ENCODE measurements around the gene NCKAP5. TPM values are rescaled to one million over a fixed set of nuclear protein-coding genes. Genes with fewer than 3 reads are reported as not detected.

The NCKAP5 gene
- total RNA-seq, 2 donors from 2014 or later = 0.78 to 2.6 TPM

- TF ChIP-seq CTCF (IDR thresholded peaks at IDR 0.05) = no peak
- no peak for TF ChIP-seq POLR2A (IDR thresholded peaks at IDR 0.05)
- Histone ChIP-seq H3K4me3 (no peak overlapping the region), H3K9me3 (no peaks in the 10 kb centered on the region), H3K4me1 (peaks cover 6% of the 10 kb centered on the region), H3K27me3 (no peaks in the 10 kb centered on the region), H3K27ac (no peak overlapping the region), H3K36me3 (replicated peaks in 1 of 2; ENCODE audit: insufficient read depth in 1 of 2, low read depth in 2 of 2) (no peaks in the 10 kb centered on the region)
- WGBS, 2 donors = 77 to 82% methylated on average over 5 of the region's 5 CpGs
- intact Hi-C loops (cut with DNase I) = no loop called here
- no peak for ATAC-seq
- DNase-seq = no peak
Observed at GRCh38 chr2:132638313-132639040, 929.8 kb downstream of the NCKAP5 start.

GRCh38 chr2:132636346-132636745 lies 931.9 kb downstream of the NCKAP5 start:
- Histone ChIP-seq H3K4me1 (peaks cover 23% of the 10 kb centered on the region), H3K9me3 (no peaks in the 10 kb centered on the region), H3K36me3 (replicated peaks in 1 of 2; ENCODE audit: insufficient read depth in 1 of 2, low read depth in 2 of 2) (no peaks in the 10 kb centered on the region), H3K4me3 (no peak overlapping the region), H3K27ac (no peak overlapping the region), H3K27me3 (no peaks in the 10 kb centered on the region)
- intact Hi-C loops (cut with DNase I) = no loop called here
- no peak for ATAC-seq
- WGBS, 2 donors = 0 to 7% methylated on average over 1 of the region's 1 CpG
- TF ChIP-seq CTCF (IDR thresholded peaks at IDR 0.05) (no peak), POLR2A (IDR thresholded peaks at IDR 0.05) (no peak)
- no peak for DNase-seq

GRCh38 chr2:132633635-132634034 lies 934.6 kb downstream of the NCKAP5 start:
- DNase-seq (no peak), ATAC-seq (no peak)
- WGBS, 2 donors = 91 to 96% methylated on average over 2 of the region's 2 CpGs

GRCh38 chr2:132632000-132632649 lies 936.1 kb downstream of the NCKAP5 start:
- DNase-seq (peak in 1 of 4 donors; percentile 26), ATAC-seq (peak; percentile 41)
- no peaks in the 10 kb centered on the region for H3K36me3 ChIP-seq (replicated peaks in 1 of 2; ENCODE audit: insufficient read depth in 1 of 2, low read depth in 2 of 2)
- H3K9me3 ChIP-seq = no peaks in the 10 kb centered on the region
- no peak overlapping the region for H3K4me3 ChIP-seq
- 41 to 50% methylated on average over 6 of the region's 6 CpGs for WGBS, 2 donors
- peak overlapping the region in 2 of 4 donors; percentile 15 to 37 for H3K27ac ChIP-seq
- intact Hi-C loops (cut with DNase I) = no loop called here
- TF ChIP-seq CTCF (IDR thresholded peaks at IDR 0.05) = no peak
- TF ChIP-seq POLR2A (IDR thresholded peaks at IDR 0.05) = no peak
- peaks cover 37% of the 10 kb centered on the region for H3K4me1 ChIP-seq
- no peaks in the 10 kb centered on the region for H3K27me3 ChIP-seq

More at GRCh38 chr2:132633635-132634034, 934.6 kb downstream of the NCKAP5 start:
- Histone ChIP-seq H3K9me3 (no peaks in the 10 kb centered on the region), H3K4me1 (peaks cover 27% of the 10 kb centered on the region), H3K36me3 (replicated peaks in 1 of 2; ENCODE audit: insufficient read depth in 1 of 2, low read depth in 2 of 2) (no peaks in the 10 kb centered on the region), H3K27me3 (no peaks in the 10 kb centered on the region), H3K4me3 (no peak overlapping the region), H3K27ac (no peak overlapping the region)
- TF ChIP-seq POLR2A (IDR thresholded peaks at IDR 0.05) (no peak), CTCF (IDR thresholded peaks at IDR 0.05) (no peak)
- intact Hi-C loops (cut with DNase I) = no loop called here
